ENCODE data around the gene TEX52. TPM values are rescaled to one million over a fixed set of nuclear protein-coding genes. Genes with fewer than 3 reads are reported as not detected.

Gene TEX52
- total and polyA plus RNA-seq, 2 of the 13 experiments (the other 11 are each of a cell fraction or from before 2014, with no cell fraction given) = 0.05 TPM; not detected in 1

- peak; percentile 99 for TF ChIP-seq ZNF737 (CRISPR knock-in tag; IDR thresholded peaks at IDR 0.05; ENCODE audit: borderline replicate concordance)
- TF ChIP-seq DZIP1 (CRISPR knock-in tag; IDR thresholded peaks at IDR 0.05) = 0 out of 2 replicates have a peak, but pooled peaks have one; percentile 43
- TF ChIP-seq, protein P1, sequence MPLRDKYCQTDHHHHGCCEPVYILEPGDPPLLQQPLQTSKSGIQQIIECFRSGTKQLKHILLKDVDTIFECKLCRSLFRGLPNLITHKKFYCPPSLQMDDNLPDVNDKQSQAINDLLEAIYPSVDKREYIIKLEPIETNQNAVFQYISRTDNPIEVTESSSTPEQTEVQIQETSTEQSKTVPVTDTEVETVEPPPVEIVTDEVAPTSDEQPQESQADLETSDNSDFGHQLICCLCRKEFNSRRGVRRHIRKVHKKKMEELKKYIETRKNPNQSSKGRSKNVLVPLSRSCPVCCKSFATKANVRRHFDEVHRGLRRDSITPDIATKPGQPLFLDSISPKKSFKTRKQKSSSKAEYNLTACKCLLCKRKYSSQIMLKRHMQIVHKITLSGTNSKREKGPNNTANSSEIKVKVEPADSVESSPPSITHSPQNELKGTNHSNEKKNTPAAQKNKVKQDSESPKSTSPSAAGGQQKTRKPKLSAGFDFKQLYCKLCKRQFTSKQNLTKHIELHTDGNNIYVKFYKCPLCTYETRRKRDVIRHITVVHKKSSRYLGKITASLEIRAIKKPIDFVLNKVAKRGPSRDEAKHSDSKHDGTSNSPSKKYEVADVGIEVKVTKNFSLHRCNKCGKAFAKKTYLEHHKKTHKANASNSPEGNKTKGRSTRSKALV (CRISPR knock-in tag; IDR thresholded peaks at IDR 0.05) = peak; percentile 59; the same call in 1 of the 2 replicates
- TF ChIP-seq, protein P2, sequence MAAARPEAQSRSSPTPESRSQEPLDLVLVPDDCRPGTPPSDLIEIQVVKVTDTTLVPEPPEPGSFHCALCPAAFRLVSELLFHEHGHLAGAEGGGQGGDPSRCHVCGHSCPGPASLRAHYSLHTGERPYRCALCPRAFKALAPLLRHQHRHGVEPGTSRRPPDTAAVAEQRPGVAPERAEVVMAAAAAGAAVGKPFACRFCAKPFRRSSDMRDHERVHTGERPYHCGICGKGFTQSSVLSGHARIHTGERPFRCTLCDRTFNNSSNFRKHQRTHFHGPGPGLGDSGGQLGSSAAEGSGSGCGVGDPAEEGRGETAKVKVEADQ (CRISPR knock-in tag; IDR thresholded peaks at IDR 0.05; ENCODE audit: borderline replicate concordance) = peak; percentile 83; the same call in 1 of the 2 replicates
- peak; percentile 63; the same call in 1 of the 2 replicates for TF ChIP-seq MIXL1 (CRISPR knock-in tag; IDR thresholded peaks at IDR 0.05)
- TF ChIP-seq, protein P3, sequence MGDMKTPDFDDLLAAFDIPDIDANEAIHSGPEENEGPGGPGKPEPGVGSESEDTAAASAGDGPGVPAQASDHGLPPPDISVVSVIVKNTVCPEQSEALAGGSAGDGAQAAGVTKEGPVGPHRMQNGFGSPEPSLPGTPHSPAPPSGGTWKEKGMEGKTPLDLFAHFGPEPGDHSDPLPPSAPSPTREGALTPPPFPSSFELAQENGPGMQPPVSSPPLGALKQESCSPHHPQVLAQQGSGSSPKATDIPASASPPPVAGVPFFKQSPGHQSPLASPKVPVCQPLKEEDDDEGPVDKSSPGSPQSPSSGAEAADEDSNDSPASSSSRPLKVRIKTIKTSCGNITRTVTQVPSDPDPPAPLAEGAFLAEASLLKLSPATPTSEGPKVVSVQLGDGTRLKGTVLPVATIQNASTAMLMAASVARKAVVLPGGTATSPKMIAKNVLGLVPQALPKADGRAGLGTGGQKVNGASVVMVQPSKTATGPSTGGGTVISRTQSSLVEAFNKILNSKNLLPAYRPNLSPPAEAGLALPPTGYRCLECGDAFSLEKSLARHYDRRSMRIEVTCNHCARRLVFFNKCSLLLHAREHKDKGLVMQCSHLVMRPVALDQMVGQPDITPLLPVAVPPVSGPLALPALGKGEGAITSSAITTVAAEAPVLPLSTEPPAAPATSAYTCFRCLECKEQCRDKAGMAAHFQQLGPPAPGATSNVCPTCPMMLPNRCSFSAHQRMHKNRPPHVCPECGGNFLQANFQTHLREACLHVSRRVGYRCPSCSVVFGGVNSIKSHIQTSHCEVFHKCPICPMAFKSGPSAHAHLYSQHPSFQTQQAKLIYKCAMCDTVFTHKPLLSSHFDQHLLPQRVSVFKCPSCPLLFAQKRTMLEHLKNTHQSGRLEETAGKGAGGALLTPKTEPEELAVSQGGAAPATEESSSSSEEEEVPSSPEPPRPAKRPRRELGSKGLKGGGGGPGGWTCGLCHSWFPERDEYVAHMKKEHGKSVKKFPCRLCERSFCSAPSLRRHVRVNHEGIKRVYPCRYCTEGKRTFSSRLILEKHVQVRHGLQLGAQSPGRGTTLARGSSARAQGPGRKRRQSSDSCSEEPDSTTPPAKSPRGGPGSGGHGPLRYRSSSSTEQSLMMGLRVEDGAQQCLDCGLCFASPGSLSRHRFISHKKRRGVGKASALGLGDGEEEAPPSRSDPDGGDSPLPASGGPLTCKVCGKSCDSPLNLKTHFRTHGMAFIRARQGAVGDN (CRISPR knock-in tag; IDR thresholded peaks at IDR 0.05) = peak; percentile 96
- TF ChIP-seq HMG20B (CRISPR knock-in tag; conservative IDR thresholded peaks at IDR 0.05) = no peak; the same call in 1 of the 2 replicates
- TF ChIP-seq, protein P4, sequence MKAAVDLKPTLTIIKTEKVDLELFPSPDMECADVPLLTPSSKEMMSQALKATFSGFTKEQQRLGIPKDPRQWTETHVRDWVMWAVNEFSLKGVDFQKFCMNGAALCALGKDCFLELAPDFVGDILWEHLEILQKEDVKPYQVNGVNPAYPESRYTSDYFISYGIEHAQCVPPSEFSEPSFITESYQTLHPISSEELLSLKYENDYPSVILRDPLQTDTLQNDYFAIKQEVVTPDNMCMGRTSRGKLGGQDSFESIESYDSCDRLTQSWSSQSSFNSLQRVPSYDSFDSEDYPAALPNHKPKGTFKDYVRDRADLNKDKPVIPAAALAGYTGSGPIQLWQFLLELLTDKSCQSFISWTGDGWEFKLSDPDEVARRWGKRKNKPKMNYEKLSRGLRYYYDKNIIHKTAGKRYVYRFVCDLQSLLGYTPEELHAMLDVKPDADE (CRISPR knock-in tag; IDR thresholded peaks at IDR 0.05) = no peak; the same call in 1 of the 2 replicates
- 0 out of 2 replicates have a peak, but pooled peaks have one; percentile 82 for TF ChIP-seq ZNF296 (CRISPR knock-in tag; conservative IDR thresholded peaks at IDR 0.05)
- TF ChIP-seq HNRNPUL1 (IDR thresholded peaks at IDR 0.05; ENCODE audit: low read depth, low read length) = no peak
- TF ChIP-seq, protein P5, sequence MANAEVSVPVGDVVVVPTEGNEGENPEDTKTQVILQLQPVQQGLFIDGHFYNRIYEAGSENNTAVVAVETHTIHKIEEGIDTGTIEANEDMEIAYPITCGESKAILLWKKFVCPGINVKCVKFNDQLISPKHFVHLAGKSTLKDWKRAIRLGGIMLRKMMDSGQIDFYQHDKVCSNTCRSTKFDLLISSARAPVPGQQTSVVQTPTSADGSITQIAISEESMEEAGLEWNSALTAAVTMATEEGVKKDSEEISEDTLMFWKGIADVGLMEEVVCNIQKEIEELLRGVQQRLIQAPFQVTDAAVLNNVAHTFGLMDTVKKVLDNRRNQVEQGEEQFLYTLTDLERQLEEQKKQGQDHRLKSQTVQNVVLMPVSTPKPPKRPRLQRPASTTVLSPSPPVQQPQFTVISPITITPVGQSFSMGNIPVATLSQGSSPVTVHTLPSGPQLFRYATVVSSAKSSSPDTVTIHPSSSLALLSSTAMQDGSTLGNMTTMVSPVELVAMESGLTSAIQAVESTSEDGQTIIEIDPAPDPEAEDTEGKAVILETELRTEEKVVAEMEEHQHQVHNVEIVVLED (CRISPR knock-in tag; IDR thresholded peaks at IDR 0.05; ENCODE audit: borderline replicate concordance) = peak; percentile 96
Observed at GRCh38 chr12:2812290-2813213, 44.3 kb downstream of the TEX52 start, which contains the start of gene ITFG2 (continued).

All from HepG2 (cell line).